Muscle of leg (tissue), 11 donors: ENCODE results near the gene SLC25A29. TPM values are rescaled to one million over a fixed set of nuclear protein-coding genes. Genes with fewer than 3 reads are reported as not detected.

ENCODE experiments used
- DNase-seq: peaks from one replicate; pipeline ENCODE4 v3.0.0; 2013
- H3K27ac ChIP-seq: one replicate; pipeline ENCODE4 v1.5.1; 2013; ENCODE audit warnings: mild to moderate bottlenecking, low read length, control low read depth
- H3K27me3 ChIP-seq: one replicate; pipeline ENCODE4 v1.6.1; 2013; ENCODE audit warnings: low read length; ENCODE audit not compliant: control insufficient read depth, insufficient read depth
- H3K36me3 ChIP-seq: one replicate; pipeline ENCODE4 v1.6.1; 2013; ENCODE audit warnings: low read length; ENCODE audit not compliant: control insufficient read depth, insufficient read depth
- H3K4me1 ChIP-seq: one replicate; pipeline ENCODE4 v1.6.1; 2013; ENCODE audit warnings: low read length; ENCODE audit not compliant: control insufficient read depth, insufficient read depth
- H3K4me3 ChIP-seq: one replicate; pipeline ENCODE4 v1.5.1; 2013; ENCODE audit warnings: low read length, control low read depth
- H3K9me3 ChIP-seq: replicated peaks from 2 replicates; pipeline ENCODE4 v1.6.1; 2013; ENCODE audit warnings: low read depth, low read length; ENCODE audit not compliant: control insufficient read depth
- WGBS: methylation state at CpG from one replicate; pipeline ENCODE4 v1.1.5; 2013; ENCODE audit warnings: missing lambda C conversion rate; ENCODE audit not compliant: insufficient coverage; 5-methylcytosine and 5-hydroxymethylcytosine counted together
- polyA plus RNA-seq, 8 donors: library from polyadenylated mRNA; unstranded; fragments of 120-200 nt; gene quantifications; one replicate each; pipeline versions ENCODE4 v1.2.1 to v1.2.3, GENCODE V29; 2013; ENCODE audit warnings: inconsistent platforms in 1 of 8, low replicate concordance in 1 of 8; ENCODE audit not compliant: insufficient read length in 8 of 8, insufficient read depth in 1 of 8
- total RNA-seq: library from RNA; stranded (reverse); fragments of 120-200 nt; gene quantifications from one replicate; pipeline ENCODE4 v1.2.4, GENCODE V29; 2013

Gene SLC25A29
- total and polyA plus RNA-seq, 9 donors: 16.0 to 49.0 (median 30.4) TPM

GRCh38 chr14:100332797-100333196 is 26.6 kb upstream of the SLC25A29 start:
- Histone ChIP-seq H3K27ac (no peak overlapping the region), H3K4me3 (no peak overlapping the region), H3K9me3 (no peaks in the 10 kb centered on the region), H3K27me3 (no peaks in the 10 kb centered on the region), H3K36me3 (peaks cover 19% of the 10 kb centered on the region), H3K4me1 (peaks cover 27% of the 10 kb centered on the region)
- peak; percentile 46 for DNase-seq
- 94% methylated on average over 7 of the region's 8 CpGs for WGBS

DNA sequence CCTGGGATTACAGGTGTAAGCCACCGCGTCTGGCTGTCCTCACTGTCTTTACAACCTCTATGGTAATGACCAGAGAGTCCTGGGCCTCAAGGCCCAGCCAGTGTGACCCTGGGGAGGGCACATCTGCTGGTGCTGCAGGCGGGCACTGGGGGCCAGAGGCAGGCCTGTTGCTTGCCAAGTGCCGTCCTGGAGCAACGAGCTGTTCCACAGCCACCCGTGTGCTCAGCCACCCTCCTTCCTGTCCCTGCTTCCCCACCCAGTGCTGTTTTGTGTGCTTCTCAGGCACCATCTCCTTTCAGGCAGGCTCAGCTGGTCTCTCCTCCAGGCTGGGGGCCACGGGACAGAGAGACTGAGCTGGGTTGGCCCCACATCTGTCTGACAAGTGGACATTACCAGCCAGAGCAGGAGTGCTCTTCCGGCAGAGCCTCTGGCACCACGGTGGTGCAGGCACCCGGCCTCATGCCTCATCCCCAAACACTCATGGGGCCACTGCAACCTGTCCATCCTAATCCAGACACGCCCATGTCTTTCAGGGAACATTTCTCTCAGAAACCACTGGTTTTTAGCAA is 25.9 kb upstream of the SLC25A29 start:
- no peaks in the 10 kb centered on the region for H3K9me3 ChIP-seq
- no peak for DNase-seq
- H3K4me1 ChIP-seq: peaks cover 27% of the 10 kb centered on the region
- H3K4me3 ChIP-seq: no peak overlapping the region
- WGBS: 64% methylated on average over 11 of the region's 11 CpGs
- peak overlapping the region; percentile 20 for H3K27ac ChIP-seq
- no peaks in the 10 kb centered on the region for H3K27me3 ChIP-seq
- H3K36me3 ChIP-seq: peaks cover 16% of the 10 kb centered on the region

- 56% methylated on average over 6 of the region's 13 CpGs for WGBS
- H3K4me3 ChIP-seq: no peak overlapping the region
- H3K27me3 ChIP-seq: no peaks in the 10 kb centered on the region
- peaks cover 27% of the 10 kb centered on the region for H3K4me1 ChIP-seq
- H3K27ac ChIP-seq: no peak overlapping the region
- H3K36me3 ChIP-seq: peaks cover 6% of the 10 kb centered on the region
- H3K9me3 ChIP-seq: no peaks in the 10 kb centered on the region
- DNase-seq: no peak
These were observed 24.2 kb upstream of the SLC25A29 start for GRCh38 chr14:100330388-100330931.

- WGBS: 72% methylated on average over 9 of the region's 11 CpGs
- Histone ChIP-seq H3K27me3 (no peaks in the 10 kb centered on the region), H3K4me3 (no peak overlapping the region), H3K4me1 (peaks cover 27% of the 10 kb centered on the region), H3K27ac (no peak overlapping the region), H3K9me3 (no peaks in the 10 kb centered on the region), H3K36me3 (peaks cover 6% of the 10 kb centered on the region)
- no peak for DNase-seq
These were observed 23.7 kb upstream of the SLC25A29 start for GRCh38 chr14:100330007-100330344.

DNA sequence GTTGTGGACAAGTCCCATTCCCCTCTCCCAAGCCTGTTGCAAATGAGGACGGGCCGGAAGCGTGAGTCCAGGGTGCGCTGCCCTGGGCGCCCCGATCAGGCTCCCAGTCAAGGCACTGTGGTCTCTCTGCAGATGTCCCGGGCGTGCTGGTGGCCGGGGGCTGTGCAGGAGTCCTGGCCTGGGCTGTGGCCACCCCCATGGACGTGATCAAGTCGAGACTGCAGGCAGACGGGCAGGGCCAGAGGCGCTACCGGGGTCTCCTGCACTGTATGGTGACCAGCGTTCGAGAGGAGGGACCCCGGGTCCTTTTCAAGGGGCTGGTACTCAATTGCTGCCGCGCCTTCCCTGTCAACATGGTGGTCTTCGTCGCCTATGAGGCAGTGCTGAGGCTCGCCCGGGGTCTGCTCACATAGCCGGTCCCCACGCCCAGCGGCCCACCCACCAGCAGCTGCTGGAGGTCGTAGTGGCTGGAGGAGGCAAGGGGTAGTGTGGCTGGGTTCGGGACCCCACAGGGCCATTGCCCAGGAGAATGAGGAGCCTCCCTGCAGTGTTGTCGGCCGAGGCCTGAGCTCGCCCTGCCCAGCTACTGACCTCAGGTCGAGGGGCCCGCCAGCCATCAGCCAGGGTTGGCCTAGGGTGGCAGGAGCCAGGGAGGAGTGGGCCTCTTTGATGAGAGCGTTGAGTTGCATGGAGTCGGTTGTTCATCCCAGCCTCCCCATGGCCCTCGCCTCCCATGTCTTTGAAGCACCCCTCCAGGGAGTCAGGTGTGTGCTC is 23.2 kb upstream of the SLC25A29 start:
- H3K27me3 ChIP-seq: no peaks in the 10 kb centered on the region
- H3K36me3 ChIP-seq: peaks cover under 1% of the 10 kb centered on the region
- H3K27ac ChIP-seq: no peak overlapping the region
- H3K4me1 ChIP-seq: peaks cover 27% of the 10 kb centered on the region
- DNase-seq: no peak
- H3K4me3 ChIP-seq: no peak overlapping the region
- no peaks in the 10 kb centered on the region for H3K9me3 ChIP-seq
- 86% methylated on average over 32 of the region's 36 CpGs for WGBS

- 82% methylated on average over 23 of the region's 32 CpGs for whole genome bisulfite sequencing
- H3K4me3 ChIP-seq: no peak overlapping the region
- H3K27ac ChIP-seq: no peak overlapping the region
- H3K4me1 ChIP-seq: peaks cover 27% of the 10 kb centered on the region
- no peak for DNase-seq
- no peaks in the 10 kb centered on the region for H3K9me3 ChIP-seq
- no peaks in the 10 kb centered on the region for H3K36me3 ChIP-seq
- H3K27me3 ChIP-seq: no peaks in the 10 kb centered on the region
These were observed 22.4 kb upstream of the SLC25A29 start for GRCh38 chr14:100328495-100329163.

DNA sequence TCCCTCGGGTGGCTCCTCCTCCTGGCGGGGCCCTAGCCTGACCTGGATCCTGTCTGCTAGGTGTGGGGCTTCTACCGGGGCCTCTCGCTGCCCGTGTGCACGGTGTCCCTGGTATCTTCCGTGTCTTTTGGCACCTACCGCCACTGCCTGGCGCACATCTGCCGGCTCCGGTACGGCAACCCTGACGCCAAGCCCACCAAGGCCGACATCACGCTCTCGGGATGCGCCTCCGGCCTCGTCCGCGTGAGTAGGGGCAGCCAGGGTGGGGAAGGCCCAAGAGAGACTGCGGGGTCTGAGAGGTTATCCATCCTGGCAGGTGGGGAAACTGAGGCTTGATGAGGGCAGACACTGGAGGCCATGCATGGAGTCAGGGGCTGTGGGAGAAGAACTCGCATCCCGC is 20.9 kb upstream of the SLC25A29 start:
- no peaks in the 10 kb centered on the region for H3K27me3 ChIP-seq
- H3K4me1 ChIP-seq: peaks cover 25% of the 10 kb centered on the region
- H3K36me3 ChIP-seq: no peaks in the 10 kb centered on the region
- no peaks in the 10 kb centered on the region for H3K9me3 ChIP-seq
- H3K4me3 ChIP-seq: no peak overlapping the region
- WGBS: 95% methylated on average over 24 of the region's 24 CpGs
- H3K27ac ChIP-seq: no peak overlapping the region
- no peak for DNase-seq

GRCh38 chr14:100325958-100326357 is 19.7 kb upstream of the SLC25A29 start:
- Histone ChIP-seq H3K4me3 (no peak overlapping the region), H3K9me3 (no peaks in the 10 kb centered on the region), H3K4me1 (peaks cover 24% of the 10 kb centered on the region), H3K27ac (no peak overlapping the region), H3K36me3 (no peaks in the 10 kb centered on the region), H3K27me3 (no peaks in the 10 kb centered on the region)
- no peak for DNase-seq
- WGBS: 74% methylated on average over 5 of the region's 13 CpGs

GRCh38 chr14:100325231-100325632 is 19.0 kb upstream of the SLC25A29 start:
- no peak overlapping the region for H3K27ac ChIP-seq
- H3K4me3 ChIP-seq: no peak overlapping the region
- WGBS: 63% methylated on average over 16 of the region's 17 CpGs
- DNase-seq: no peak
- H3K9me3 ChIP-seq: no peaks in the 10 kb centered on the region
- peaks cover 17% of the 10 kb centered on the region for H3K4me1 ChIP-seq
- no peaks in the 10 kb centered on the region for H3K27me3 ChIP-seq
- no peaks in the 10 kb centered on the region for H3K36me3 ChIP-seq

- Histone ChIP-seq H3K36me3 (no peaks in the 10 kb centered on the region), H3K4me1 (peaks cover 16% of the 10 kb centered on the region), H3K9me3 (no peaks in the 10 kb centered on the region), H3K27me3 (no peaks in the 10 kb centered on the region), H3K4me3 (no peak overlapping the region), H3K27ac (no peak overlapping the region)
- WGBS: 76% methylated on average over 7 of the region's 8 CpGs
- no peak for DNase-seq
These were observed 17.7 kb upstream of the SLC25A29 start for GRCh38 chr14:100323942-100324307.
